GM20000 (cell line): ENCODE data around the gene ZNF556.

Experiments
- DNase-seq: peaks from one replicate; pipeline ENCODE4 v3.0.0; 2012; ENCODE audit warnings: low spot score
- TF ChIP-seq, protein P1 (sequence below): IDR thresholded peaks from 2 replicates; pipeline ENCODE4 v1.5.1; 2012; ENCODE audit warnings: mild to moderate bottlenecking, control low read depth; ENCODE audit errors: extremely low read depth, missing control alignments

ZNF556 gene

DNA sequence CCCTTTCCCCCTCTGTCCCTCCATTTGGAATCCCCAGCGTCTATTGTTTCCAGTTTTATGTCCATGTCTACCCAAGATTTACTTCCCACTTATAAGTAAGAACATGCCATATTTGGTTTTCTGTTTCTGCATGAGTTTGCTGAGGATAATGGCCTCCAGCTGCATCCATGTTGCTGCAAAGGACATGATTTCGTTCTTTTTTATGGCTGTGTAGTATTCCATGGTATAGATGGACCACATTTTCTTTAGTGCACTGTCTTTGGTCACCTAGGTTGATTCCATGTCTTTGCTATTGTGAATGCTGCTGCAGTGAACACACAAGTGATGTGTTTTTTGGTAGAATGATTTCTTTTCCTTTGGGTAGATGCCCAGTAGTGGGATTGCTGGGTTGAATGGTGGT, 22.0 kb upstream of the ZNF556 start:
- TF ChIP-seq, protein P1, sequence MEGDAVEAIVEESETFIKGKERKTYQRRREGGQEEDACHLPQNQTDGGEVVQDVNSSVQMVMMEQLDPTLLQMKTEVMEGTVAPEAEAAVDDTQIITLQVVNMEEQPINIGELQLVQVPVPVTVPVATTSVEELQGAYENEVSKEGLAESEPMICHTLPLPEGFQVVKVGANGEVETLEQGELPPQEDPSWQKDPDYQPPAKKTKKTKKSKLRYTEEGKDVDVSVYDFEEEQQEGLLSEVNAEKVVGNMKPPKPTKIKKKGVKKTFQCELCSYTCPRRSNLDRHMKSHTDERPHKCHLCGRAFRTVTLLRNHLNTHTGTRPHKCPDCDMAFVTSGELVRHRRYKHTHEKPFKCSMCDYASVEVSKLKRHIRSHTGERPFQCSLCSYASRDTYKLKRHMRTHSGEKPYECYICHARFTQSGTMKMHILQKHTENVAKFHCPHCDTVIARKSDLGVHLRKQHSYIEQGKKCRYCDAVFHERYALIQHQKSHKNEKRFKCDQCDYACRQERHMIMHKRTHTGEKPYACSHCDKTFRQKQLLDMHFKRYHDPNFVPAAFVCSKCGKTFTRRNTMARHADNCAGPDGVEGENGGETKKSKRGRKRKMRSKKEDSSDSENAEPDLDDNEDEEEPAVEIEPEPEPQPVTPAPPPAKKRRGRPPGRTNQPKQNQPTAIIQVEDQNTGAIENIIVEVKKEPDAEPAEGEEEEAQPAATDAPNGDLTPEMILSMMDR = no peak
- DNase-seq = no peak

DNA sequence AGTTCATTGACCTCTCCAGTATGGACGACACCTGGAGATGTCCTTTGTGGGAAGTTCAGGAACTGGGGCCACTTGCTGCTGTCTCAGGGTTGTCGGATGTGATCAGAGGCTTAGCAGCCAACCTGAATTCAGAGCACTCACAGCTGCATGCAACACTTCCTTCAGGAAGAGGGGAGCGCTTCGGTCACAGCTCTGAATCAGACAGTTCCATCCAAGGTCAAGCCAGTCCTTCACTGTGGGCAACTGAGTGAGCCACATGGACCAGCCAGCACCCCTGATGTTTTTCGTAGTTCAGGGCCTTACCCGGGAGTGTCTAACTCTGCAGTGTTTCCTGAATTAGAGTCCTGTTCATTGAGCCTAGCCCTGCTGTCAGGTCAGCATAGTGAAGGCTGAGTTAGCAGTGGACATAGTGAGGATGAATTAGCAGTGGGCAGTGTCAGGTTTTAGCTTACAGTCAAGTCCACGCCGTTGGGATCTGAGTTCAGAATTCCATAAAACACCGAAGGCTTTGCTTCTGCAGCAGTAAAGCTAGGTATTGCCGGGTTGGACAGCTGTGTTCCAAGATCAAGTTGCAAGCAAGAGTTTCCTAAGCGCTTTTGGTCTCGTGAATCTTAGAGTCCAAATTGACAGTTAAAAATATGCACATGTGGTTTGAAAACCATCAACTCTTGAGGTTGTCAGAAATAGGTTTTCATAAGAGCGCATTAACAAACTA, 20.8 kb upstream of the ZNF556 start:
- TF ChIP-seq, protein P1 = no peak
- DNase-seq = no peak

DNA sequence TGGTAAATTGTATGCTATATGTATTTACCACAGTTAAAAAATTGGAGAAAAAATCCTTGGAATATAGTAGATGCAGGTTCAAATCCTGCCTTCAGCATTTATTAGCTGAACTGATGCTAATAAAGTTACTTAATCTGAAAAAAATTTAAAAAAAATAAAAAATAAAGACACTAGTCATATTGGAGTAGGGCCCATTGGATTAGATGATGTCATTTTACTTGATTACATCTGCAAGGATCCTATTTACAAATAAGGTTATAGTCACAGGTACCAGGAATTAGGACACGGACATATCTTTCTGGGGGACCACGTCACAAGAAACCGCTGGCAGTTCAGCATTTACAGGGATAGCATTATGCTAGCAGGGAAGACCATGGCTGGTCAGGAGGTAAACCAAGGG, 19.6 kb upstream of the ZNF556 start:
- no peak for DNase-seq
- TF ChIP-seq, protein P1 = no peak

DNA sequence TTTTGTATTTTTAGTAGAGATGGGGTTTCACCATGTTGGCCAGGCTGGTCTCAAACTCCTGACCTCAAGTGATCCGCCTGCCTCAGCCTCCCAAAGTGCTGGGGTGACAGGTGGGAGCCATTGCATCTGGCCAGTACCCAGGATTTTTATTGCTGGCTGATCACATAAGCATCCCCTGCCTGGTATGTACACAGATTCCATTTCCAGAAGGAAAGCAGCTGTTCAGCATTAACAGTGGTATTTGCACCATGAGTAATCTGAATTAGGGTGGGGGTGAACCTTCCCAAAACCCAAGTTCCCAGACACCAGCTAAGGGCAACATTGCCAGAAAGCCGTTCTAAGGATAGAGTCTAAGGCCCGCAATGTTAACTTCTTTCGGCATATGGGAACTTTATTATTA, 18.5 kb upstream of the ZNF556 start:
- TF ChIP-seq, protein P1 = no peak
- no peak for DNase-seq

DNA sequence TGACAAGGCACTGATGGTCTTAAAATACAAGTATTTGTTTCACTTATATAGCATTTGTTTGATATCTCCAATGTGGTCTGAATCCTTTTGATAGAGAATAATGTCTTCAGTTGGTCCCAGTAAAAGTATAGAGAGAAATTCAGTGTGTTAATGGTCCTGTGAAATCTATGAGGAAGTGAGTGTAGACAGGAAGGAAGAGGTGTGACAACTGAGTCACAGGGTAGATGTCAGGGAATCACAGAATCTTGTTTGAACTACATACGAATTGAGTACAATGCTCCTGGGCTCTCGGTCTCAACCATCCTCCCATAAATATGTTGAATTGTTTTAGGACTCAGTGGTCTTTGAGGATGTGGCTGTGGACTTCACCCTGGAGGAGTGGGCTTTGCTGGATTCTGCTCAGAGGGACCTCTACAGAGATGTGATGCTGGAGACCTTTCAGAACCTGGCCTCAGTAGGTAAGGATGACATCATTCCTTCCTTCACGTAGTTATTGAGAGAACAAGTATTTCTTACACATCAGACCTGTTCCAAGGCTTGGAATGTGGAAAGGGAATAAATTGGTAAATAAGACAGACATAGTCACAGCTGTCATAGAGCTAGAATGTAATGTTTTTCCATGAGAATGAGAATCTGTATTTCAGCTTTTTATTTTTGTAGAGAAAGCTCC, 16.7 kb upstream of the ZNF556 start:
- no peak for DNase-seq
- TF ChIP-seq, protein P1 = no peak

DNA sequence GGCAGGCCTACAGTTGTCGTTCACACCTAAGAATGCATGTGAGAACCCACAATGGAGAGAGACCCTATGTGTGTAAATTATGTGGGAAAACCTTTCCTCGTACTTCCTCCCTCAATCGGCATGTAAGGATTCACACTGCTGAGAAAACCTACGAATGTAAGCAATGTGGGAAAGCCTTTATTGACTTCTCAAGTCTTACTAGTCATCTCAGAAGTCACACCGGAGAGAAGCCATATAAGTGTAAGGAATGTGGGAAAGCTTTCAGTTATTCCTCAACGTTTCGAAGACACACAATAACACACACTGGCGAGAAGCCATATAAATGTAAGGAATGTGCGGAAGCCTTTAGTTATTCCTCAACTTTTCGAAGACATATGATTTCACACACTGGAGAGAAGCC, 14.5 kb upstream of the ZNF556 start:
- DNase-seq = no peak
- TF ChIP-seq, protein P1 = no peak

- DNase-seq = no peak
- TF ChIP-seq, protein P1 = no peak
Observed at GRCh38 chr19:2853015-2853606, 14.0 kb upstream of the ZNF556 start.
